HepG2 (cell line): Measurements from ENCODE around the gene PTPRF. TPM values are rescaled to one million over a fixed set of nuclear protein-coding genes. Genes with fewer than 3 reads are reported as not detected.

ENCODE experiments used
- CBFB ChIP-seq: sonication (generic); formaldehyde crosslinking; IDR thresholded peaks from 2 replicates; pipeline ENCODE4 v1.4.0; 2020; ENCODE audit warnings: missing genetic modification reagents
- JUN ChIP-seq: sonication (generic); formaldehyde crosslinking; IDR thresholded peaks from 2 replicates; pipeline ENCODE4 v1.4.0; 2020; ENCODE audit warnings: mild to moderate bottlenecking, missing genetic modification reagents
- MED13 ChIP-seq: sonication (generic); formaldehyde crosslinking; IDR thresholded peaks from 2 replicates; pipeline ENCODE4 v1.5.0; 2020; ENCODE audit warnings: missing genetic modification reagents
- PHB2 ChIP-seq: fragments of 450-650 bp; IDR thresholded peaks from 2 replicates; pipeline ENCODE4 v1.6.1; 2018; ENCODE audit not compliant: partially characterized antibody
- PHF21A ChIP-seq: sonication (generic); formaldehyde crosslinking; IDR thresholded peaks from 2 replicates; pipeline ENCODE4 v1.5.0; 2020; ENCODE audit warnings: mild to moderate bottlenecking, missing genetic modification reagents
- RAD51 ChIP-seq: fragments of 450-650 bp; IDR thresholded peaks from 2 replicates; pipeline ENCODE4 v1.6.1; 2016; ENCODE audit warnings: borderline replicate concordance
- SRSF9 ChIP-seq: fragments of 200-400 bp; formaldehyde crosslinking; IDR thresholded peaks from 2 replicates; pipeline ENCODE4 v1.6.1; 2018; ENCODE audit warnings: borderline replicate concordance, mild to moderate bottlenecking, low read depth, low read length; ENCODE audit not compliant: insufficient read depth, poor library complexity, severe bottlenecking
- STAT6 ChIP-seq: sonication (generic); formaldehyde crosslinking; IDR thresholded peaks from 2 replicates; pipeline ENCODE4 v1.4.0; 2020; ENCODE audit warnings: missing genetic modification reagents, mild to moderate bottlenecking, borderline replicate concordance
- THAP9 ChIP-seq: sonication (generic); formaldehyde crosslinking; IDR thresholded peaks from 2 replicates; pipeline ENCODE4; 2020; ENCODE audit warnings: missing genetic modification reagents, mild to moderate bottlenecking, borderline replicate concordance
- ZFY ChIP-seq: sonication (generic); formaldehyde crosslinking; IDR thresholded peaks from 2 replicates; pipeline ENCODE4 v1.4.0; 2020; ENCODE audit warnings: missing genetic modification reagents
- ZNF333 ChIP-seq: sonication (generic); formaldehyde crosslinking; IDR thresholded peaks from 2 replicates; pipeline ENCODE4 v1.4.0; 2020; ENCODE audit warnings: mild to moderate bottlenecking, missing genetic modification reagents, borderline replicate concordance
- ZNF33A ChIP-seq: sonication (generic); formaldehyde crosslinking; IDR thresholded peaks from 2 replicates; pipeline ENCODE4 v1.5.1; 2020; ENCODE audit warnings: missing genetic modification reagents, mild to moderate bottlenecking, moderate library complexity, borderline replicate concordance
- ZNF747 ChIP-seq: sonication (generic); formaldehyde crosslinking; IDR thresholded peaks from 2 replicates; pipeline ENCODE4 v1.8.1; 2023; ENCODE audit warnings: missing genetic modification reagents, mild to moderate bottlenecking, borderline replicate concordance
- ZNF891 ChIP-seq: sonication (generic); formaldehyde crosslinking; IDR thresholded peaks from 2 replicates; pipeline ENCODE4 v1.5.0; 2020; ENCODE audit warnings: mild to moderate bottlenecking, missing genetic modification reagents
- polyA plus RNA-seq, 8 experiments: library from polyadenylated mRNA; depleted of rRNA in 3 of 8; stranded (reverse) in 7 of 8; unstranded in 1 of 8; fragments of >200 nt; fragmentation: Illumina TruSeq in 4 of 8; extraction: Trizol in 4 of 8; gene quantifications; 2 replicates each; pipeline versions ENCODE4 v1.2.1 to v1.2.3, GENCODE V29; 2011 to 2016; ENCODE audit warnings: low read depth in 4 of 8, missing spikeins in 1 of 8, mixed read lengths in 1 of 8; ENCODE audit not compliant: insufficient read depth in 1 of 8
- total RNA-seq, 5 experiments: library from RNA; depleted of rRNA; stranded (reverse); fragments of >200 nt; fragmentation: Illumina TruSeq; extraction: Trizol; gene quantifications; 2 replicates each; pipeline ENCODE4 v1.2.3, GENCODE V29; 2016; ENCODE audit warnings: low read depth in 1 of 5
- TF ChIP-seq, protein P1 (sequence below): sonication (generic); formaldehyde crosslinking; IDR thresholded peaks from 2 replicates; pipeline ENCODE4 v1.4.0; 2020; ENCODE audit warnings: mild to moderate bottlenecking, missing genetic modification reagents
- TF ChIP-seq, protein P2 (sequence below): sonication (generic); formaldehyde crosslinking; IDR thresholded peaks from 2 replicates; pipeline ENCODE4 v1.4.0; 2020; ENCODE audit warnings: missing genetic modification reagents, borderline replicate concordance
- TF ChIP-seq, protein P3 (sequence below): IDR thresholded peaks from 2 replicates; pipeline ENCODE4 v1.6.1; 2018; ENCODE audit warnings: missing genetic modification reagents, mild to moderate bottlenecking, missing compliant biosample characterization

The PTPRF gene
- total and polyA plus RNA-seq, 2 of the 13 experiments (the other 11 are each of a cell fraction or from before 2014, with no cell fraction given), result 55.9 to 167 TPM

DNA sequence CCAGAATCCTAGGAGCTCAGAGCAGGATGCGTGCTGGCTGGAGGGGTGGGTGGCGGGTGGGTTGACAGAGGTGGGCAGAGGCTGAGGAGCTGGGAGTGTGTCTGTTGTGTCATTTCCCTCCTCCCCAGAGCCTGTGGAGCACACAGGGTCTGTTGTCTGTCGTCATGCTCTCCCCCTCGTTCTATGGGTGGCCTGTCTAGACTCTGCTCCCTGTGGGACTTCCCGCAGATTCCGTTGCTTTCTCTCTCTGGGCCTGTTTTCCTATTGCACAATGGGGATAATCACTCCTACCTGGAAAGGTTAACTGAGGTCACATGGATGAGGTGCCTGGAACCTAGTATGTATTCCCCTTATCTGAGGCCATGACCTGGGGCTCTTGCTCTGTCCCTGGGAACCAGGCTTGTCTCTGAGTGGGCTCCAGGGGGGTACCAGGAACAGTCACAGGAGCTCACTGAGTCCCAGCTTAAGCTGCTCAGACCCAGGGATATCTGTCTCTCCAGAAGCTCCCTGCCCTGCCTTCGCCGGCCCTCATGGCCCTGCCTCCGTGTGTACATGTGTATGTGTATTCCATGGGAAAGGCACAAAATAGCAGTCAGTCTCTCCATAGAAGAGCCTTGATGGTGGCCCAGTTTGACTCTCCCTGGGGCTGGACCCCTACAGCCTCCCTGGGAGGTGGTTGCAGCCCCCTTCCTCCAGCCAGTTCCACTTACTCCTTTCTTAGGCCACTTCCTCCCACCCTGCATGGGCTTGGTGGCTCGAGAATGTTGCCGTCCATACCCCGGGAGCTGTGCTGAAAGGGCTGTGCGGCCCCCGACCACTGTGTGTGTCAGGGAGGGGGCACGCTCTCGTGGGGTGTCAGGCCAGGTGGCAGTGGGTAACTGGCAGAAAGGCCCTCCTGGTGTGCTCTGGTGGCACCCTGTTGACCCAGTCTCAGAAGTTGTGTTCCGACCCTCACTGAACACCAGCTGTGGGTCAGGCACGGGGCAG is 17.9 kb downstream of the PTPRF start (continued):
- TF ChIP-seq THAP9 (CRISPR knock-in tag), result no peak
- no peak for TF ChIP-seq PHB2
- no peak for TF ChIP-seq RAD51
- TF ChIP-seq ZFY (CRISPR knock-in tag), result peak; percentile 38
- TF ChIP-seq ZNF333 (CRISPR knock-in tag), result 0 out of 2 replicates have a peak, but pooled peaks have one; percentile 66
- TF ChIP-seq, protein P1, sequence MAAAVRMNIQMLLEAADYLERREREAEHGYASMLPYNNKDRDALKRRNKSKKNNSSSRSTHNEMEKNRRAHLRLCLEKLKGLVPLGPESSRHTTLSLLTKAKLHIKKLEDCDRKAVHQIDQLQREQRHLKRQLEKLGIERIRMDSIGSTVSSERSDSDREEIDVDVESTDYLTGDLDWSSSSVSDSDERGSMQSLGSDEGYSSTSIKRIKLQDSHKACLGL (CRISPR knock-in tag), result no peak
- TF ChIP-seq ZNF747 (CRISPR knock-in tag), result peak; percentile 91; the same call in 1 of the 2 replicates
- TF ChIP-seq CBFB (CRISPR knock-in tag), result peak; percentile 92
- peak; percentile 85; the same call in 1 of the 2 replicates for TF ChIP-seq JUN (CRISPR knock-in tag)
- TF ChIP-seq, protein P2, sequence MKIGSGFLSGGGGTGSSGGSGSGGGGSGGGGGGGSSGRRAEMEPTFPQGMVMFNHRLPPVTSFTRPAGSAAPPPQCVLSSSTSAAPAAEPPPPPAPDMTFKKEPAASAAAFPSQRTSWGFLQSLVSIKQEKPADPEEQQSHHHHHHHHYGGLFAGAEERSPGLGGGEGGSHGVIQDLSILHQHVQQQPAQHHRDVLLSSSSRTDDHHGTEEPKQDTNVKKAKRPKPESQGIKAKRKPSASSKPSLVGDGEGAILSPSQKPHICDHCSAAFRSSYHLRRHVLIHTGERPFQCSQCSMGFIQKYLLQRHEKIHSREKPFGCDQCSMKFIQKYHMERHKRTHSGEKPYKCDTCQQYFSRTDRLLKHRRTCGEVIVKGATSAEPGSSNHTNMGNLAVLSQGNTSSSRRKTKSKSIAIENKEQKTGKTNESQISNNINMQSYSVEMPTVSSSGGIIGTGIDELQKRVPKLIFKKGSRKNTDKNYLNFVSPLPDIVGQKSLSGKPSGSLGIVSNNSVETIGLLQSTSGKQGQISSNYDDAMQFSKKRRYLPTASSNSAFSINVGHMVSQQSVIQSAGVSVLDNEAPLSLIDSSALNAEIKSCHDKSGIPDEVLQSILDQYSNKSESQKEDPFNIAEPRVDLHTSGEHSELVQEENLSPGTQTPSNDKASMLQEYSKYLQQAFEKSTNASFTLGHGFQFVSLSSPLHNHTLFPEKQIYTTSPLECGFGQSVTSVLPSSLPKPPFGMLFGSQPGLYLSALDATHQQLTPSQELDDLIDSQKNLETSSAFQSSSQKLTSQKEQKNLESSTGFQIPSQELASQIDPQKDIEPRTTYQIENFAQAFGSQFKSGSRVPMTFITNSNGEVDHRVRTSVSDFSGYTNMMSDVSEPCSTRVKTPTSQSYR, result peak; percentile 93
- TF ChIP-seq SRSF9, result no peak
- TF ChIP-seq PHF21A (CRISPR knock-in tag), result peak; percentile 99
- TF ChIP-seq, protein P3, sequence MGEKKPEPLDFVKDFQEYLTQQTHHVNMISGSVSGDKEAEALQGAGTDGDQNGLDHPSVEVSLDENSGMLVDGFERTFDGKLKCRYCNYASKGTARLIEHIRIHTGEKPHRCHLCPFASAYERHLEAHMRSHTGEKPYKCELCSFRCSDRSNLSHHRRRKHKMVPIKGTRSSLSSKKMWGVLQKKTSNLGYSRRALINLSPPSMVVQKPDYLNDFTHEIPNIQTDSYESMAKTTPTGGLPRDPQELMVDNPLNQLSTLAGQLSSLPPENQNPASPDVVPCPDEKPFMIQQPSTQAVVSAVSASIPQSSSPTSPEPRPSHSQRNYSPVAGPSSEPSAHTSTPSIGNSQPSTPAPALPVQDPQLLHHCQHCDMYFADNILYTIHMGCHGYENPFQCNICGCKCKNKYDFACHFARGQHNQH (CRISPR knock-in tag), result peak; percentile 95
- peak; percentile 83; the same call in 1 of the 2 replicates for TF ChIP-seq MED13 (CRISPR knock-in tag)
- no peak for TF ChIP-seq ZNF33A (CRISPR knock-in tag)
- peak; percentile 75 for TF ChIP-seq ZNF891
- peak; percentile 62; the same call in 1 of the 2 replicates for TF ChIP-seq STAT6 (CRISPR knock-in tag)
